IPS-18a (cell line): Measurements from ENCODE around the gene ROPN1B.

Experiments used
- H3K27ac ChIP-seq: one replicate; pipeline ENCODE4 v1.5.1; 2013; ENCODE audit warnings: low read length
- H3K27me3 ChIP-seq: one replicate; pipeline ENCODE4 v1.6.1; 2013; ENCODE audit warnings: mild to moderate bottlenecking, low read length; ENCODE audit not compliant: control insufficient read depth, insufficient read depth
- H3K36me3 ChIP-seq: one replicate; pipeline ENCODE4 v1.6.1; 2013; ENCODE audit warnings: low read depth, low read length; ENCODE audit not compliant: control insufficient read depth
- H3K4me1 ChIP-seq: one replicate; pipeline ENCODE4 v1.6.1; 2013; ENCODE audit warnings: low read depth, low read length; ENCODE audit not compliant: control insufficient read depth
- H3K4me3 ChIP-seq: one replicate; pipeline ENCODE4 v1.5.1; 2013; ENCODE audit warnings: low read length
- H3K9ac ChIP-seq: one replicate; pipeline ENCODE4 v1.6.1; 2013; ENCODE audit warnings: mild to moderate bottlenecking, low read length, moderate library complexity
- H3K9me3 ChIP-seq: one replicate; pipeline ENCODE4 v1.6.1; 2013; ENCODE audit warnings: low read depth, low read length; ENCODE audit not compliant: control insufficient read depth

The ROPN1B gene

GRCh38 chr3:126014252-126014651 lies 45.3 kb downstream of the ROPN1B start:
- H3K36me3 ChIP-seq, result no peaks in the 10 kb centered on the region

GRCh38 chr3:126015075-126015474 lies 46.1 kb downstream of the ROPN1B start:
- Histone ChIP-seq H3K9ac (no peak overlapping the region), H3K4me3 (no peak overlapping the region), H3K27me3 (no peaks in the 10 kb centered on the region), H3K36me3 (no peaks in the 10 kb centered on the region), H3K27ac (no peak overlapping the region), H3K4me1 (peaks cover 15% of the 10 kb centered on the region), H3K9me3 (no peaks in the 10 kb centered on the region)

More at GRCh38 chr3:126014252-126014651, 45.3 kb downstream of the ROPN1B start:
- H3K27me3 ChIP-seq, result no peaks in the 10 kb centered on the region
- no peak overlapping the region for H3K9ac ChIP-seq
- no peak overlapping the region for H3K27ac ChIP-seq
- peaks cover 15% of the 10 kb centered on the region for H3K4me1 ChIP-seq
- H3K4me3 ChIP-seq, result no peak overlapping the region
- H3K9me3 ChIP-seq, result no peaks in the 10 kb centered on the region

- H3K36me3 ChIP-seq, result no peaks in the 10 kb centered on the region
- H3K27ac ChIP-seq, result no peak overlapping the region
- H3K9me3 ChIP-seq, result no peaks in the 10 kb centered on the region
- H3K4me1 ChIP-seq, result peaks cover 20% of the 10 kb centered on the region
- no peak overlapping the region for H3K4me3 ChIP-seq
- no peak overlapping the region for H3K9ac ChIP-seq
- H3K27me3 ChIP-seq, result no peaks in the 10 kb centered on the region
Observed at GRCh38 chr3:126016616-126017015, 47.6 kb downstream of the ROPN1B start.

GRCh38 chr3:126017362-126017761 lies 48.4 kb downstream of the ROPN1B start:
- no peak overlapping the region for H3K9ac ChIP-seq
- peaks cover 25% of the 10 kb centered on the region for H3K4me1 ChIP-seq
- H3K36me3 ChIP-seq, result no peaks in the 10 kb centered on the region
- H3K9me3 ChIP-seq, result no peaks in the 10 kb centered on the region
- no peak overlapping the region for H3K4me3 ChIP-seq
- H3K27me3 ChIP-seq, result no peaks in the 10 kb centered on the region
- H3K27ac ChIP-seq, result no peak overlapping the region

GRCh38 chr3:126018545-126018944 lies 49.6 kb downstream of the ROPN1B start:
- H3K27me3 ChIP-seq, result no peaks in the 10 kb centered on the region
- H3K4me1 ChIP-seq, result peaks cover 31% of the 10 kb centered on the region
- no peak overlapping the region for H3K27ac ChIP-seq
- H3K36me3 ChIP-seq, result no peaks in the 10 kb centered on the region
- H3K9me3 ChIP-seq, result no peaks in the 10 kb centered on the region
- H3K4me3 ChIP-seq, result no peak overlapping the region
- H3K9ac ChIP-seq, result no peak overlapping the region

- no peak overlapping the region for H3K9ac ChIP-seq
- H3K4me1 ChIP-seq, result peaks cover 26% of the 10 kb centered on the region
- H3K9me3 ChIP-seq, result no peaks in the 10 kb centered on the region
- no peak overlapping the region for H3K4me3 ChIP-seq
- H3K27me3 ChIP-seq, result no peaks in the 10 kb centered on the region
- no peak overlapping the region for H3K27ac ChIP-seq
- no peaks in the 10 kb centered on the region for H3K36me3 ChIP-seq
Observed at GRCh38 chr3:126018995-126019394, 50.0 kb downstream of the ROPN1B start.

- no peaks in the 10 kb centered on the region for H3K36me3 ChIP-seq
- no peaks in the 10 kb centered on the region for H3K27me3 ChIP-seq
- H3K4me1 ChIP-seq, result peaks cover 20% of the 10 kb centered on the region
- no peaks in the 10 kb centered on the region for H3K9me3 ChIP-seq
- H3K9ac ChIP-seq, result no peak overlapping the region
- no peak overlapping the region for H3K4me3 ChIP-seq
- no peak overlapping the region for H3K27ac ChIP-seq
Observed at GRCh38 chr3:126019683-126020082, 50.7 kb downstream of the ROPN1B start.

GRCh38 chr3:126021224-126021623 lies 52.2 kb downstream of the ROPN1B start:
- no peak overlapping the region for H3K4me3 ChIP-seq
- no peaks in the 10 kb centered on the region for H3K27me3 ChIP-seq
- peaks cover 17% of the 10 kb centered on the region for H3K4me1 ChIP-seq
- no peak overlapping the region for H3K9ac ChIP-seq
- H3K27ac ChIP-seq, result no peak overlapping the region
- no peaks in the 10 kb centered on the region for H3K36me3 ChIP-seq
- no peaks in the 10 kb centered on the region for H3K9me3 ChIP-seq

GRCh38 chr3:126021702-126022101 lies 52.7 kb downstream of the ROPN1B start:
- Histone ChIP-seq H3K4me3 (no peak overlapping the region), H3K27me3 (no peaks in the 10 kb centered on the region), H3K9me3 (no peaks in the 10 kb centered on the region), H3K4me1 (peaks cover 17% of the 10 kb centered on the region), H3K27ac (no peak overlapping the region), H3K36me3 (no peaks in the 10 kb centered on the region), H3K9ac (no peak overlapping the region)

- peaks cover 17% of the 10 kb centered on the region for H3K4me1 ChIP-seq
- no peak overlapping the region for H3K9ac ChIP-seq
- H3K27me3 ChIP-seq, result no peaks in the 10 kb centered on the region
- H3K27ac ChIP-seq, result no peak overlapping the region
- H3K4me3 ChIP-seq, result no peak overlapping the region
- peaks cover 3% of the 10 kb centered on the region for H3K9me3 ChIP-seq
- no peaks in the 10 kb centered on the region for H3K36me3 ChIP-seq
Observed at GRCh38 chr3:126022741-126023359, 53.9 kb downstream of the ROPN1B start.

GRCh38 chr3:126023390-126023789 lies 54.4 kb downstream of the ROPN1B start:
- Histone ChIP-seq H3K9me3 (peaks cover 8% of the 10 kb centered on the region), H3K27ac (no peak overlapping the region), H3K36me3 (no peaks in the 10 kb centered on the region), H3K4me1 (peaks cover 17% of the 10 kb centered on the region), H3K9ac (no peak overlapping the region), H3K4me3 (no peak overlapping the region), H3K27me3 (no peaks in the 10 kb centered on the region)

GRCh38 chr3:126024049-126024854 lies 55.3 kb downstream of the ROPN1B start:
- no peak overlapping the region for H3K27ac ChIP-seq
- no peaks in the 10 kb centered on the region for H3K36me3 ChIP-seq
- H3K9ac ChIP-seq, result no peak overlapping the region
- peaks cover 9% of the 10 kb centered on the region for H3K9me3 ChIP-seq
- no peaks in the 10 kb centered on the region for H3K27me3 ChIP-seq
- H3K4me3 ChIP-seq, result no peak overlapping the region
- H3K4me1 ChIP-seq, result peaks cover 17% of the 10 kb centered on the region
